K562 (cell line): ENCODE measurements around the gene PCDH9. TPM values are rescaled to one million over a fixed set of nuclear protein-coding genes. Genes with fewer than 3 reads are reported as not detected.

Experiments used
- ATAC-seq: fragments of 200-7000 bp; cut with Tn5 transposase; 3 replicates; pipeline ENCODE4 v1.9.1; 2020; ENCODE audit warnings: moderate library complexity
- BruUV-seq: library from RNA; stranded (reverse); fragments of 400-500 nt; replicated peaks from 2 replicates; lab custom pipeline; 2021; lab: Mats Ljungman, UMichigan
- CTCF ChIA-PET: fragments of 300-600 bp; formaldehyde crosslinking; extraction: SDS; loops from one replicate; lab custom pipeline; 2021; ENCODE audit warnings: low intra/inter-chr PET ratio; lab: Yijun Ruan, JAX
- POLR2A ChIA-PET: fragments of 300-600, 350-650 bp; sonication (Branson Sonifier 250); formaldehyde crosslinking; extraction: SDS; loops from one replicate; lab custom pipeline; 2021; ENCODE audit warnings: antibody characterized with exemption, inconsistent platforms; lab: Yijun Ruan, JAX
- DNase-seq, 4 experiments: peaks; one replicate each; pipeline versions ENCODE4 v3.0.0 to v3.0.0-alpha.2; 2011 to 2018; ENCODE audit warnings: low spot score in 3 of 4, mixed read lengths in 3 of 4; ENCODE audit errors: extremely low read depth in 1 of 4
- FAIRE-seq: peaks from 2 replicates; lab custom pipeline; 2011; peaks lifted over from hg19 to GRCh38; lab: Jason Lieb, UNC
- H2AFZ ChIP-seq: 2 replicates; pipeline ENCODE4 v1.6.0; 2011; ENCODE audit warnings: low read depth, low read length, control low read depth, inconsistent platforms
- H3K27ac ChIP-seq: fragments of 200-600 bp; 3 replicates; pipeline ENCODE4 v1.8.0; 2011; ENCODE audit warnings: low read depth, mild to moderate bottlenecking, control low read depth, inconsistent platforms, low read length, moderate library complexity, mixed read lengths; ENCODE audit errors: extremely low read depth
- H3K27me3 ChIP-seq, 2 experiments: fragments of 300-600 bp in 1 of 2; 2 replicates in 1 of 2; 3 replicates in 1 of 2; pipeline versions ENCODE4 v1.6.0 to v1.8.0; 2011; ENCODE audit warnings: inconsistent platforms in 2 of 2, low read length in 2 of 2, mild to moderate bottlenecking in 1 of 2, mixed read lengths in 1 of 2, moderate library complexity in 1 of 2; ENCODE audit not compliant: control insufficient read depth in 2 of 2, insufficient read depth in 2 of 2
- H3K36me3 ChIP-seq: fragments of 300-600 bp; 3 replicates; pipeline ENCODE4 v1.8.0; 2011; ENCODE audit warnings: mild to moderate bottlenecking, low read length, inconsistent platforms; ENCODE audit not compliant: control insufficient read depth, insufficient read depth
- H3K4me1 ChIP-seq, 2 experiments: fragments of 200-600 bp in 1 of 2; replicated peaks in 1 of 2; 2 replicates in 1 of 2; 3 replicates in 1 of 2; pipeline versions ENCODE4 v1.5.1 to v1.8.0; 2011; ENCODE audit warnings: inconsistent platforms in 2 of 2, low read length in 2 of 2, mild to moderate bottlenecking in 1 of 2, mixed read lengths in 1 of 2, moderate library complexity in 1 of 2; ENCODE audit not compliant: control insufficient read depth in 2 of 2, insufficient read depth in 2 of 2
- H3K4me2 ChIP-seq: 2 replicates; pipeline ENCODE4 v1.6.1; 2011; ENCODE audit warnings: low read length, control low read depth, inconsistent platforms, mixed read lengths; ENCODE audit not compliant: insufficient read depth
- H3K4me3 ChIP-seq: fragments of 200-600 bp; sonication (generic), shearing (Covaris generic); 2 replicates; pipeline ENCODE4 v1.5.1; 2016; ENCODE audit warnings: control low read depth, inconsistent platforms
- H3K79me2 ChIP-seq: fragments of 200-600 bp; 3 replicates; pipeline ENCODE4 v1.8.0; 2011; ENCODE audit warnings: low read length, inconsistent platforms; ENCODE audit not compliant: control insufficient read depth, insufficient read depth
- H3K9ac ChIP-seq, 2 experiments: 2 replicates each; pipeline versions ENCODE4 v1.6.0 to v1.6.1; 2011; ENCODE audit warnings: low read depth in 2 of 2, low read length in 2 of 2, control low read depth in 1 of 2, inconsistent platforms in 1 of 2, mild to moderate bottlenecking in 1 of 2, mixed read lengths in 1 of 2; ENCODE audit not compliant: insufficient read depth in 1 of 2
- H3K9me1 ChIP-seq: one replicate; pipeline ENCODE4 v1.6.0; 2011; ENCODE audit warnings: inconsistent platforms, mild to moderate bottlenecking, low read length, moderate library complexity; ENCODE audit not compliant: control insufficient read depth, insufficient read depth
- H3K9me3 ChIP-seq: replicated peaks from 2 replicates; pipeline ENCODE4 v1.5.1; 2011; ENCODE audit warnings: low read depth, low read length, inconsistent platforms; ENCODE audit not compliant: control insufficient read depth, insufficient read depth
- H4K20me1 ChIP-seq: replicated peaks from 2 replicates; pipeline ENCODE4 v1.6.1; 2011; ENCODE audit warnings: low read length, inconsistent platforms, mixed read lengths; ENCODE audit not compliant: control insufficient read depth, insufficient read depth
- ADNP ChIP-seq: fragments of 200-800 bp; sonication (Bioruptor generic); IDR thresholded peaks from 2 replicates; pipeline ENCODE4 v1.6.1; 2016; ENCODE audit warnings: missing genetic modification characterization, missing compliant biosample characterization
- GTF2A2 ChIP-seq: IDR thresholded peaks from 2 replicates; pipeline ENCODE4 v1.6.1; 2016; ENCODE audit warnings: mild to moderate bottlenecking, missing genetic modification characterization, missing compliant biosample characterization
- KDM1A ChIP-seq, 2 experiments: fragments of 450-650 bp; IDR thresholded peaks; 2 replicates each; pipeline ENCODE4 v1.6.1; 2016; ENCODE audit warnings: mild to moderate bottlenecking in 2 of 2
- MCM5 ChIP-seq: fragments of 450-650 bp; IDR thresholded peaks from 2 replicates; pipeline ENCODE4 v1.6.1; 2016; ENCODE audit warnings: low read depth
- NCOA1 ChIP-seq: fragments of 450-650 bp; IDR thresholded peaks from 2 replicates; pipeline ENCODE4 v1.6.1; 2016; ENCODE audit warnings: low read depth
- PCBP1 ChIP-seq: fragments of 200-400 bp; formaldehyde crosslinking; IDR thresholded peaks from 2 replicates; pipeline ENCODE4 v1.6.1; 2018; ENCODE audit warnings: mild to moderate bottlenecking, low read depth, low read length; ENCODE audit not compliant: poor library complexity, severe bottlenecking
- PHB2 ChIP-seq: fragments of 450-650 bp; IDR thresholded peaks from 2 replicates; pipeline ENCODE4 v1.6.1; 2017; ENCODE audit warnings: low read depth
- TCF7L2 ChIP-seq: fragments of 150-350 bp; IDR thresholded peaks from 2 replicates; pipeline ENCODE4 v1.6.1; 2016; ENCODE audit warnings: low read depth, mild to moderate bottlenecking, low read length, moderate library complexity
- WGBS: fragments of 100-300 bp; shearing (Covaris generic); methylation state at CpG from one replicate; pipeline ENCODE4 v1.1.6; 2016; ENCODE audit warnings: low coverage, mixed read lengths; ENCODE audit not compliant: insufficient coverage; ENCODE audit errors: missing lambda C conversion rate; 5-methylcytosine and 5-hydroxymethylcytosine counted together
- in situ Hi-C: fragments of 300-500 bp; cut with MboI; formaldehyde crosslinking; loops from 4 replicates; pipeline ENCODE4 v1.15.0; 2018; ENCODE audit warnings: inconsistent platforms, mixed read lengths
- intact Hi-C: fragments of 100-400 bp; cut with micrococcal nuclease; formaldehyde crosslinking; loops from 2 replicates; pipeline ENCODE4 v1.14.2; 2022
- polyA plus RNA-seq, 8 experiments: library from polyadenylated mRNA; depleted of rRNA in 4 of 8; stranded (reverse) in 5 of 8; unstranded in 3 of 8; fragments of >200 nt; fragmentation: Nextera tagmentation in 2 of 8; fragmentation: Illumina TruSeq in 1 of 8; extraction: Ambion mirVana in 2 of 8; extraction: Trizol in 1 of 8; gene quantifications; 2 replicates each; pipeline versions ENCODE4 v1.2.1 to v1.2.3, GENCODE V29; 2011 to 2014; ENCODE audit warnings: inconsistent platforms in 1 of 8, missing spikeins in 1 of 8
- total RNA-seq, 7 experiments: library from RNA; depleted of rRNA in 6 of 7; stranded (reverse); fragments of >200 nt in 6 of 7; fragmentation: Illumina TruSeq in 2 of 7; extraction: Trizol in 2 of 7; gene quantifications; 2 replicates each; pipeline versions ENCODE4 v1.2.1 to v1.2.3, GENCODE V29; 2011 to 2021; ENCODE audit warnings: low replicate concordance in 1 of 7
- TF ChIP-seq, protein P1 (sequence below): fragments of 200-800 bp; sonication (Bioruptor generic); IDR thresholded peaks from 2 replicates; pipeline ENCODE4 v1.6.1; 2017; ENCODE audit warnings: missing genetic modification characterization, missing compliant biosample characterization

The PCDH9 gene
- total and polyA plus RNA-seq, 9 of the 15 experiments (the other 6 are each of a cell fraction or from before 2014, with no cell fraction given): 1.1 to 6.7 (median 4.9) TPM

DNA sequence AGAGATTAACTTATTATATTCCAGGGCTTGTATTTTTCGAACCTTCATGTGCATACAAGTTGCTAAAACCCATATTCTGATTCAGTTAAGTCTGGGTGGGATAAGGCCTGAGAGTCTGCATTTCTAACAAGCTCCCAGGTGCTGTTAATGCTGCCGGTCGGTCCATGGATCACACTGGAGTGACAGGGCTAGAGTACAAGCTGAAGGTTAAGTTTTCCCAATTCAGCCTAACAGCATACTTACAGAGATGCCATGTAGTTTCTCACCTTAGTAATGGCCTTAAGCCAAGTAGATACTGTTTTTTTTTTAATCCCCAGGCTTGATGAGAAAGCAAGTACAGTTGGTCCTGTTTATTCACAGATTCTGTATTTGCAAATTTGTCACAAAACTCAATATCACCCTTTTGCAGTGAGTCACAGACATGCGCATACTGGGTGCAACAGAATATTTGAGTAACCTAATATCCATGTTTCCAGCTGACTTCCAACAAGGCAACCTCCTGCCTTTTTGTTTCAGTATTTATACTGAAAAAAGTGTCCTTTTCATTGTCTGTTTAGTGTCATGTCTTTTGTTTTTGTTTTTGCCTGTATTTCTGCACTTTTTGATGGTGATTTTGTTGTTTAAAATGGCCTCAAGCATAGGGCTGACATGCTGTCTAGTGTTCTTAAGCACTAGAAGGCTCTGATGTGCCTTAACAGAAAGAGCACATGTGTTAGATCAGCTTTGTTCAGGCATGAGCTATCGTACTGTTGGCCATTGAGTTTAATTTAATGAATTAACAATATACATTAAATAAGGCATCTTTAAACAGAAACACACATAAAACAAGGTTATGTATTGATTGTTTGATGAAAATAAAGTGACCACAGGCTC, 875.0 kb downstream of the PCDH9 start:
- H3K4me1 ChIP-seq: no peaks in the 10 kb centered on the region; a peak in 1 of 5 replicates
- no peak for FAIRE-seq
- H3K4me2 ChIP-seq: no peak overlapping the region
- 45% methylated on average over 4 of the region's 5 CpGs for WGBS
- no peaks in the 10 kb centered on the region for H3K27me3 ChIP-seq
- H3K79me2 ChIP-seq: no peaks in the 10 kb centered on the region
- H3K4me3 ChIP-seq: no peak overlapping the region
- no peak overlapping the region for H3K9ac ChIP-seq
- no peak overlapping the region for H3K27ac ChIP-seq
- no peaks in the 10 kb centered on the region for H3K9me3 ChIP-seq
- H3K9me1 ChIP-seq: no peaks in the 10 kb centered on the region
- H2AFZ ChIP-seq: no peak overlapping the region
- CTCF ChIA-PET: no interaction called here
- ATAC-seq: no peak
- no TSS peak for BruUV-seq
- TF ChIP-seq TCF7L2 (no peak), PHB2 (no peak)
- no peaks in the 10 kb centered on the region for H4K20me1 ChIP-seq
- H3K36me3 ChIP-seq: no peaks in the 10 kb centered on the region
- POLR2A ChIA-PET: no interaction called here
- intact Hi-C loops: no loop called here
- DNase-seq: no peak
- in situ Hi-C loops: no loop called here

DNA sequence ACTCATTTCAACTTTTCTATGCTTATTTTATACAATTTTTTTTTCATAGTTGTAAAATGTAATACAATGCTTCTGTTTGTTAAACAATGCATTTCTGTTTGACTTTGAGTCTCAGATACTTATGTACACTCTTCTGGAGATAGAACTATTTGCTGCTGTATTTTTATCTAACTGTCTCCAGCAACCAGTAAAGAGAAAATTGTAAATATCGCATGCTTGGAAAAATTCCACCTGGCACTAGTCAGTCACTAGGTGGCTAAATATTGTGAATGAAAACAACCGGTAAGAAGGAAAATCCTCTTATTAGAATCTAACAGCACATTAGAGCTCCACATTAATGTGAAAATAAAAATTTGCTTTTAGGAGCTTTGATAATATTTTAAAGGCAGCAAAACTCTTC, 876.5 kb downstream of the PCDH9 start:
- no peak for TF ChIP-seq GTF2A2 (tag)
- no peak for TF ChIP-seq PCBP1
- TF ChIP-seq MCM5: no peak
- no peak for TF ChIP-seq KDM1A (IDR thresholded peaks at IDR 0.05)
- TF ChIP-seq, protein P1, sequence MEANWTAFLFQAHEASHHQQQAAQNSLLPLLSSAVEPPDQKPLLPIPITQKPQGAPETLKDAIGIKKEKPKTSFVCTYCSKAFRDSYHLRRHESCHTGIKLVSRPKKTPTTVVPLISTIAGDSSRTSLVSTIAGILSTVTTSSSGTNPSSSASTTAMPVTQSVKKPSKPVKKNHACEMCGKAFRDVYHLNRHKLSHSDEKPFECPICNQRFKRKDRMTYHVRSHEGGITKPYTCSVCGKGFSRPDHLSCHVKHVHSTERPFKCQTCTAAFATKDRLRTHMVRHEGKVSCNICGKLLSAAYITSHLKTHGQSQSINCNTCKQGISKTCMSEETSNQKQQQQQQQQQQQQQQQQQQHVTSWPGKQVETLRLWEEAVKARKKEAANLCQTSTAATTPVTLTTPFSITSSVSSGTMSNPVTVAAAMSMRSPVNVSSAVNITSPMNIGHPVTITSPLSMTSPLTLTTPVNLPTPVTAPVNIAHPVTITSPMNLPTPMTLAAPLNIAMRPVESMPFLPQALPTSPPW (CRISPR knock-in tag): no peak
- TF ChIP-seq ADNP (tag): no peak
- no peak for TF ChIP-seq NCOA1
- ATAC-seq (no peak), DNase-seq (peak in 1 of 4 experiments; percentile 3), FAIRE-seq (no peak)
- H3K9me3 ChIP-seq: no peaks in the 10 kb centered on the region
- no TSS peak for BruUV-seq
- H3K36me3 ChIP-seq: no peaks in the 10 kb centered on the region
- no peaks in the 10 kb centered on the region for H3K79me2 ChIP-seq
- H4K20me1 ChIP-seq: no peaks in the 10 kb centered on the region
- H3K27me3 ChIP-seq: no peaks in the 10 kb centered on the region
- WGBS: 15% methylated on average over 2 of the region's 2 CpGs
- no peak overlapping the region for H3K4me3 ChIP-seq
- CTCF ChIA-PET: no interaction called here
- POLR2A ChIA-PET: interaction anchor here (0.8 kb wide), 1 partner anchor 297 kb away, joined by 3 read pairs; no protein-coding TSS in a partner anchor
- in situ Hi-C loops: no loop called here
- H3K4me1 ChIP-seq: no peaks in the 10 kb centered on the region; a peak in 1 of 5 replicates
- H3K9me1 ChIP-seq: no peaks in the 10 kb centered on the region
- H3K9ac ChIP-seq: no peak overlapping the region
- no peak overlapping the region for H2AFZ ChIP-seq
- H3K4me2 ChIP-seq: no peak overlapping the region
- intact Hi-C loops: no loop called here
- H3K27ac ChIP-seq: no peak overlapping the region
